OCI-LY1 (cell line): ENCODE results near the gene JUND.

Experiments
- H2AFZ ChIP-seq: fragments of 200-600 bp; sonication (generic), shearing (Covaris generic); 2 replicates; pipeline ENCODE4 v1.6.0; 2014; ENCODE audit warnings: antibody characterized with exemption, mild to moderate bottlenecking, low read length
- H3F3A ChIP-seq: fragments of 200-600 bp; sonication (generic), shearing (Covaris generic); 2 replicates; pipeline ENCODE4 v1.6.0; 2014; ENCODE audit warnings: mild to moderate bottlenecking, antibody characterized with exemption, low read length, moderate library complexity; ENCODE audit not compliant: insufficient read depth
- H3K27ac ChIP-seq: fragments of 200-600 bp; sonication (generic); 2 replicates; pipeline ENCODE4 v1.5.1; 2014; ENCODE audit warnings: low read length, mixed run types, mild to moderate bottlenecking, low read depth; ENCODE audit not compliant: poor library complexity, severe bottlenecking
- H3K27me3 ChIP-seq: fragments of 200-600 bp; sonication (generic); 2 replicates; pipeline ENCODE4 v1.6.0; 2014; ENCODE audit warnings: antibody characterized with exemption, mild to moderate bottlenecking, low read length, moderate library complexity; ENCODE audit not compliant: insufficient read depth
- H3K36me3 ChIP-seq: fragments of 200-600 bp; sonication (generic); 2 replicates; pipeline ENCODE4 v1.6.1; 2014; ENCODE audit warnings: mild to moderate bottlenecking, antibody characterized with exemption, low read length, moderate library complexity, mixed read lengths; ENCODE audit not compliant: insufficient read depth
- H3K4me1 ChIP-seq: fragments of 200-600 bp; sonication (generic); 2 replicates; pipeline ENCODE4 v1.5.1; 2014; ENCODE audit warnings: mild to moderate bottlenecking, low read length, moderate library complexity; ENCODE audit not compliant: insufficient read depth, severe bottlenecking
- H3K4me2 ChIP-seq: fragments of 200-600 bp; sonication (generic), shearing (Covaris generic); 2 replicates; pipeline ENCODE4 v1.6.1; 2014; ENCODE audit warnings: low read length
- H3K4me3 ChIP-seq: fragments of 200-600 bp; sonication (generic); 2 replicates; pipeline ENCODE4 v1.5.1; 2014; ENCODE audit warnings: low read length, low read depth, mild to moderate bottlenecking, mixed read lengths; ENCODE audit not compliant: poor library complexity, severe bottlenecking
- H3K79me2 ChIP-seq: fragments of 200-600 bp; shearing (Covaris generic); 2 replicates; pipeline ENCODE4 v1.6.1; 2016; ENCODE audit warnings: mixed run types, low read length, mixed read lengths; ENCODE audit not compliant: insufficient read depth
- H3K9ac ChIP-seq: fragments of 200-600 bp; sonication (generic), shearing (Covaris generic); 2 replicates; pipeline ENCODE4 v1.6.1; 2014; ENCODE audit warnings: mild to moderate bottlenecking, low read length, mixed read lengths
- H3K9me2 ChIP-seq: fragments of 200-600 bp; sonication (generic), shearing (Covaris generic); 2 replicates; pipeline ENCODE4 v1.6.1; 2014; ENCODE audit warnings: low read depth, mild to moderate bottlenecking, low read length, mixed read lengths
- H3K9me3 ChIP-seq: fragments of 200-600 bp; shearing (Covaris generic); 2 replicates; pipeline ENCODE4 v1.6.1; 2014; ENCODE audit warnings: low read length, mixed read lengths
- H4K20me1 ChIP-seq: fragments of 200-600 bp; sonication (generic), shearing (Covaris generic); 2 replicates; pipeline ENCODE4 v1.6.0; 2016; ENCODE audit warnings: mild to moderate bottlenecking, low read length; ENCODE audit not compliant: insufficient read depth
- EZH2 ChIP-seq: fragments of 200-600 bp; sonication (generic), shearing (Covaris generic); IDR thresholded peaks from 2 replicates; pipeline ENCODE4 v1.8.0; 2017; ENCODE audit warnings: borderline replicate concordance, mixed run types, mild to moderate bottlenecking, antibody characterized with exemption, low read length, moderate library complexity, mixed read lengths
- TF ChIP-seq, protein P1 (sequence below): fragments of 200-600 bp; sonication (generic), shearing (Covaris generic); IDR thresholded peaks from 2 replicates; pipeline ENCODE4 v1.5.1; 2017; ENCODE audit warnings: mild to moderate bottlenecking, antibody characterized with exemption, low read length, moderate library complexity, mixed read lengths

Gene JUND

DNA sequence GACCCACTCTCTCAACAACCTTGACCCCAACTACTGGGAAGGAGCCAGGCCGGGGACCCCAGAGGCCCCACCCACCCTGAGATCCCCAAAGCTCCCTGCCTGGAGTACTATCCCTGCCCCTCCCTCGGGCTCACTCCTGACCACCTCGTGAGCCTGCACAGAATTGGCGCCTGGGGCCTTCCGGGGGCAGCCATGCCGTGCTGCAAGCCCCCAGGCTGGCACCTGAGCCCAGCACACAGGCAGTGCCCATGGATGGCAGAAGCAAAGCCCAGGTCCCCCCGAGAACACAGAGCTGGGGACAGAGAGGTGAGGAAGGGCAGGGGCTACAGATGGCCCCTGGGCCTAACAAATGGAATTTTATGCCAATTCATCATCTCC lies 27.5 kb upstream of the JUND start:
- Histone ChIP-seq H4K20me1 (no peaks in the 10 kb centered on the region), H3K36me3 (peaks cover 53% of the 10 kb centered on the region), H3K9ac (no peak overlapping the region), H2AFZ (no peak overlapping the region), H3K9me2 (no peaks in the 10 kb centered on the region), H3K4me1 (peaks cover 40% of the 10 kb centered on the region), H3K27me3 (no peaks in the 10 kb centered on the region), H3K27ac (no peak overlapping the region), H3K4me3 (no peak overlapping the region), H3K4me2 (no peak overlapping the region), H3K9me3 (no peaks in the 10 kb centered on the region), H3F3A (no peaks in the 10 kb centered on the region), H3K79me2 (no peaks in the 10 kb centered on the region)
- TF ChIP-seq, protein P1, sequence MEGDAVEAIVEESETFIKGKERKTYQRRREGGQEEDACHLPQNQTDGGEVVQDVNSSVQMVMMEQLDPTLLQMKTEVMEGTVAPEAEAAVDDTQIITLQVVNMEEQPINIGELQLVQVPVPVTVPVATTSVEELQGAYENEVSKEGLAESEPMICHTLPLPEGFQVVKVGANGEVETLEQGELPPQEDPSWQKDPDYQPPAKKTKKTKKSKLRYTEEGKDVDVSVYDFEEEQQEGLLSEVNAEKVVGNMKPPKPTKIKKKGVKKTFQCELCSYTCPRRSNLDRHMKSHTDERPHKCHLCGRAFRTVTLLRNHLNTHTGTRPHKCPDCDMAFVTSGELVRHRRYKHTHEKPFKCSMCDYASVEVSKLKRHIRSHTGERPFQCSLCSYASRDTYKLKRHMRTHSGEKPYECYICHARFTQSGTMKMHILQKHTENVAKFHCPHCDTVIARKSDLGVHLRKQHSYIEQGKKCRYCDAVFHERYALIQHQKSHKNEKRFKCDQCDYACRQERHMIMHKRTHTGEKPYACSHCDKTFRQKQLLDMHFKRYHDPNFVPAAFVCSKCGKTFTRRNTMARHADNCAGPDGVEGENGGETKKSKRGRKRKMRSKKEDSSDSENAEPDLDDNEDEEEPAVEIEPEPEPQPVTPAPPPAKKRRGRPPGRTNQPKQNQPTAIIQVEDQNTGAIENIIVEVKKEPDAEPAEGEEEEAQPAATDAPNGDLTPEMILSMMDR, result no peak
- TF ChIP-seq EZH2, result no peak

DNA sequence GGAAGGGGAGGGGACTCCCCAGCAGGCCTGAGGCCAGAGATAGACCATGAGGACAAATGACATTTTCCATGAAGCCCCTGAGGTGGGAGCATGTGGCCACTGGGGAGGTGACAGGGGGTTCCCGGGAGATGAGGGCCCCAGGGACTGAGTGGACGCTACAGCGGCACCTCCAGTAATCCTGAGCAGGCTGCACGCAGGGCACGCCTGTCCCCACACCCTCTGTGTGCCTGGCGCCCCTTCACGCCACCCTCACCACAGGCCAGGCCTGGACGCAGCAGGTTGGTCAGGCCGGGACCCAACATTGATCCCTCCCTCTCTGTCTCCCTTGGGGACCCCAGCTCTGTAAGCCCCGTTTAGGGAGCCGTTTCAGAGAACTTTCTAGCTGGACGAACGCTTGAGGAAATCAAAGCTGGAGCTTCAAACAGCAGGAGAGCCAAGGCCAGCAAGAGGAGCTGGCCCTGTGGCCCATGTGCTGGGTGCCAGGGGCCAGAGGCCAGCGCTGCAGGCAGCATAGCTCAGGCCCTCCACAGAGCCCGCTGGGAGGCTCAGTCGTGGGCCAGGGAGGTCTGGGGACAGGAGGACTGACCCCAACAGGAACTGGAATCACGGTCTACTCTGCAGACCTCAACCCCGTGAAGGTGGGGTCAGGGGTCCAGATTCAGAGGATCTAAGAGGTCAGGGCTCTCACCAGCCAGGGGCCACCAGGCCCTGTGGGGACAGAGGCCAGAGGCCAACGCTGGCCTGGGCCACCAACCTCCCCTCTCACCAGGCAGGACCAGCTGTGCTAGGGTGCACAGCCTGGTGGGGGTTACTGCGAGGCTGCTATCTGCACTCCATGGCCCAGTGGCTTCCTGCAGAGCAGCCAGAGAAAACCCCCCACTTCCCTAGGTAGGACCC lies 26.9 kb upstream of the JUND start:
- Histone ChIP-seq H3K9ac (no peak overlapping the region), H3K4me3 (no peak overlapping the region), H2AFZ (no peak overlapping the region), H3K79me2 (no peaks in the 10 kb centered on the region), H3K27ac (peak overlapping the region; percentile 79), H3K4me1 (peaks cover 46% of the 10 kb centered on the region), H4K20me1 (no peaks in the 10 kb centered on the region), H3K9me3 (no peaks in the 10 kb centered on the region), H3K9me2 (no peaks in the 10 kb centered on the region), H3K4me2 (no peak overlapping the region), H3F3A (no peaks in the 10 kb centered on the region), H3K36me3 (peaks cover 46% of the 10 kb centered on the region), H3K27me3 (no peaks in the 10 kb centered on the region)
- TF ChIP-seq, protein P1, result no peak
- TF ChIP-seq EZH2, result no peak

DNA sequence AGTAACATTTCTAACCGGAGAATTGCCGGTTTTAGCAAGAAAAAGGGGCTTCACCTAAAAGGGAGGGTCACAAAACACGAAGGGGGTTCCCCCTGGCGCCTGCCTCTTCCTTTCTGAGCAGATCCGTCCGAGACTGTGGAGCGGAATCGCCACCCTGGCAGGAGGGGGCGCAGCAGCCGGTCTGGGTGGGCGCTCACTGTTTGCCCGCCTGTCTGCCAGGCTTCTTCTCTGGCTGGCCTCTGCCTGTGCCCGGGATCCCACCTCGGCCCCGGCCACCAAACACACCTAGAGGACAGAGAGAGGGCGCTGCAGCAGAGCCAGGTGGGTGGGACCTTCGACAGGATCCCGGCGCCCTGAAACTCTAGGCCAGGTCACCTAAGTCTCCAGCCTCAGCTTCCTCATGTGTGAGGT lies 25.9 kb upstream of the JUND start:
- Histone ChIP-seq H3K4me2 (peak overlapping the region; percentile 49; the same call in 1 of the 2 replicates), H3K9me2 (no peaks in the 10 kb centered on the region), H3K9me3 (no peaks in the 10 kb centered on the region), H3K79me2 (no peaks in the 10 kb centered on the region), H3K27me3 (no peaks in the 10 kb centered on the region), H3K27ac (peak overlapping the region; percentile 79), H4K20me1 (no peaks in the 10 kb centered on the region), H3K36me3 (peaks cover 36% of the 10 kb centered on the region), H3K4me1 (peaks cover 49% of the 10 kb centered on the region), H2AFZ (no peak overlapping the region), H3K9ac (no peak overlapping the region; the same call in 1 of the 2 replicates), H3K4me3 (no peak overlapping the region), H3F3A (no peaks in the 10 kb centered on the region)
- TF ChIP-seq EZH2, result no peak
- TF ChIP-seq, protein P1, result peak; percentile 58
